Stimulated activated naive B cell treated with anti-CD40 and anti-IgM and Interleukin-4, amounts not matched to agents 10 μg/mL and 1 μg/mL and 100 μg/mL, for 72 hours (primary cell): ENCODE data around the gene ZFPM1.

Source experiments
- ATAC-seq, 2 donors: fragments of 150-1000 bp; cut with Tn5 transposase; replicated peaks; 2 replicates each; pipeline ENCODE4 v1.10.0; 2021; ENCODE audit warnings: moderate library complexity in 1 of 2
- DNase-seq: peaks from one replicate; pipeline ENCODE4 v3.0.0; 2021
- H3K27ac Mint-ChIP-seq: one replicate; pipeline ENCODE4 v1.8.0; 2022; ENCODE audit warnings: mild to moderate bottlenecking, mixed read lengths
- H3K27me3 Mint-ChIP-seq, 2 donors: one replicate each; pipeline ENCODE4 v1.8.0; 2022; ENCODE audit warnings: mixed read lengths in 2 of 2
- H3K36me3 Mint-ChIP-seq, 2 donors: one replicate each; pipeline ENCODE4 v1.8.0; 2022; ENCODE audit warnings: mixed read lengths in 2 of 2, mild to moderate bottlenecking in 1 of 2
- H3K4me1 Mint-ChIP-seq, 2 donors: one replicate each; pipeline ENCODE4 v1.8.0; 2022; ENCODE audit warnings: mixed read lengths in 2 of 2, mild to moderate bottlenecking in 1 of 2
- H3K4me3 Mint-ChIP-seq, 2 donors: one replicate each; pipeline ENCODE4 v1.8.0; 2022; ENCODE audit warnings: mild to moderate bottlenecking in 2 of 2, mixed read lengths in 2 of 2, moderate library complexity in 1 of 2
- H3K9me3 Mint-ChIP-seq, 2 donors: one replicate each; pipeline ENCODE4 v1.8.0; 2022; ENCODE audit warnings: mixed read lengths in 2 of 2, mild to moderate bottlenecking in 1 of 2

ZFPM1 gene

GRCh38 chr16:88521674-88522073 is 68.6 kb downstream of the ZFPM1 start:
- Mint-ChIP-seq H3K4me3 (no peak overlapping the region), H3K27ac (no peak overlapping the region), H3K27me3 (peaks cover 28 to 37% of the 10 kb centered on the region in 2 donors), H3K36me3 (peaks cover 37 to 50% of the 10 kb centered on the region in 2 donors), H3K9me3 (peaks cover 22 to 30% of the 10 kb centered on the region in 2 donors), H3K4me1 (peaks cover 6 to 22% of the 10 kb centered on the region in 2 donors)
- ATAC-seq (no peak), DNase-seq (no peak)

- Mint-ChIP-seq H3K9me3 (peaks cover 18 to 26% of the 10 kb centered on the region in 2 donors), H3K36me3 (peaks cover 31 to 43% of the 10 kb centered on the region in 2 donors), H3K4me1 (peaks cover 6 to 22% of the 10 kb centered on the region in 2 donors), H3K27me3 (peaks cover 28 to 33% of the 10 kb centered on the region in 2 donors), H3K4me3 (no peak overlapping the region), H3K27ac (no peak overlapping the region)
- ATAC-seq (no peak), DNase-seq (no peak)
Observed at GRCh38 chr16:88522276-88522949, 69.3 kb downstream of the ZFPM1 start.

DNA sequence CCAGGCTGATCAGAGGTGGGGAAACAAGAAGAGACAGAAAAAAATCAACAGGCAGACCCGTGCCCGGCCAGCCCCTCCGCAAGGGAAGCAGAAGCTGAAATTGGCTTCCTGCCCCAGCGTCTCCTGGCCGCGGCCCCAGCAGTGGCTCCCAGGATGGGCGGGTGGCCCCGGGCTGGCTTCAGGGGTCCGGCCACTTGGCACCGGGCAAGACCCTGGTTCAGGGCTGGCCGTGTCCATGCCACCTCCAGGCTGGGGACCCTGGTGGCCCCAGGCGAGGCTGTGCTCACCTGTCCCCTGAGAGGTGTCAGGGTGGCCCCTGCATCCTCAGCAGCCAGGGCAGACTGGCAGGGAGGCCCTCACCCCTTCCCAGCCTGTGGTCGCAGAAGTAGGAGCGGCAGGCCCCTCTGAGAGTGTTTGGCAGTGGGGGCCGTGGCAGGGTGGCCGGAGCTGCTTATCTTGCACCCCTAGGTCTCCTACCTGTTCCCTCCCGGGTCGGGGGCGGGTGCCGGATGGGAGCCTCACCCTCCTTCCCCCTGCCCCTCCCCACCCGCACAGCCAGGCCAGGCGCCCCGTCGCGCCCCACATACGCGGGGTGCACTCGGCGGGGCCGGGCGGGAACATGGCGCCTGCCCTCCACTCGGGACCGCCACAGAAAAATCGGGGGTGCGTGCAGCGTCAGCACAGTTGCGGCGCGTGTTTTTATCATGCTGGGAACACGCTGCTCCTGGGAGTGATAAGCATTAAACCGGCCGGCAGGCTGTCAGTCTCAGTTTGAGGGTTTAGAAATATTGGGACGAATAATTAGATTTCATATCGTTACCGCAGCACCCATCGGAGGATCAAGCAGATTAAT is 70.5 kb downstream of the ZFPM1 start:
- no peak overlapping the region for H3K4me3 Mint-ChIP-seq
- peaks cover 28 to 33% of the 10 kb centered on the region in 2 donors for H3K36me3 Mint-ChIP-seq
- H3K9me3 Mint-ChIP-seq: peaks cover 12 to 18% of the 10 kb centered on the region in 2 donors
- peaks cover 25 to 27% of the 10 kb centered on the region in 2 donors for H3K27me3 Mint-ChIP-seq
- H3K27ac Mint-ChIP-seq: no peak overlapping the region
- no peak for DNase-seq
- no peak for ATAC-seq
- H3K4me1 Mint-ChIP-seq: peaks cover 4 to 22% of the 10 kb centered on the region in 2 donors

DNA sequence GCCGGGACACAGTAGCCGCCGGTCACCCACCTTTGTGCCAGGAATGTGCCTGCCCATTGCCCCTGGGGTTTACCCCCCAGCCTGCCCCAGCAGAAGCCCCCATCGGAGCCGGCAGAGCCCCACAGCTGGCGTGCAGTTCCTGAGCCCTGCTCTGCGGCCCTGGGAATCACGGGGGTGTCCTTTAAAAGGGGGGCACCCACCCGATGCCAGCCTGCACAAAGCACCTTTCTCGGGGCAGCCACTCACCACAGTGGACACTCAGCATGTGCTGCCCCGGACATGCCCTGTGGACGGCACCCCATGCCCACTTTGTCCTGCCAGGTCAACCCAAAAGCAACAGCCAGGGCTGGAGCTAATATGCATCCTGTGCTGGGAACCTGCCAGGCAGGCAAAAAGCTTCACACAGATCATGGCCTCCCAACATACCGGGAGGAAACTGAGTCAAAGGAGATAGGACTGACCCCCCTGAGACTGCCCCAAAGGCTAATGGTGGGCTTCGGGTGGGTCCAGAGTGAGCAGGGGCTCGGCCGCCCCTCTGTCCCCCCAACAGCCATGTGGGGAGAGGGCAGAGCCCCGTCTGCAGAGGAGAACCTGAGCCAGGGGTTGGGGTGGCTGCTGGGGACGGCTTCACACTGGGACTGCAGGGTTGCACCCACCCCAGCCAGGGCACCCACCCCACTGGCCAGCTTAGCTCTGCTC is 71.3 kb downstream of the ZFPM1 start:
- Mint-ChIP-seq H3K9me3 (peaks cover 7 to 9% of the 10 kb centered on the region in 2 donors), H3K27me3 (peaks cover 16 to 20% of the 10 kb centered on the region in 2 donors), H3K4me3 (no peak overlapping the region), H3K36me3 (peaks cover 29 to 33% of the 10 kb centered on the region in 2 donors), H3K27ac (peak overlapping the region; percentile 20), H3K4me1 (peaks cover 4 to 22% of the 10 kb centered on the region in 2 donors)
- DNase-seq (no peak), ATAC-seq (no peak)

- Mint-ChIP-seq H3K4me1 (peaks cover 4 to 22% of the 10 kb centered on the region in 2 donors), H3K4me3 (no peak overlapping the region), H3K36me3 (peaks cover 30 to 31% of the 10 kb centered on the region in 2 donors), H3K27me3 (peaks cover 13% of the 10 kb centered on the region in 2 donors), H3K9me3 (peaks cover 2 to 3% of the 10 kb centered on the region in 2 donors), H3K27ac (peak overlapping the region; percentile 20)
- DNase-seq (no peak), ATAC-seq (peak in 1 of 2 donors; percentile 25)
Observed at GRCh38 chr16:88524973-88525662, 72.0 kb downstream of the ZFPM1 start.

GRCh38 chr16:88525663-88525990 is 72.5 kb downstream of the ZFPM1 start:
- H3K36me3 Mint-ChIP-seq: peaks cover 30 to 31% of the 10 kb centered on the region in 2 donors
- H3K27ac Mint-ChIP-seq: no peak overlapping the region
- H3K4me1 Mint-ChIP-seq: peaks cover 4 to 22% of the 10 kb centered on the region in 2 donors
- H3K27me3 Mint-ChIP-seq: peaks cover 10% of the 10 kb centered on the region in 2 donors
- H3K9me3 Mint-ChIP-seq: no peaks in the 10 kb centered on the region
- ATAC-seq: no peak
- DNase-seq: no peak
- H3K4me3 Mint-ChIP-seq: no peak overlapping the region

GRCh38 chr16:88526008-88526905 is 73.2 kb downstream of the ZFPM1 start:
- Mint-ChIP-seq H3K27me3 (peaks cover 7 to 10% of the 10 kb centered on the region in 2 donors), H3K4me1 (peaks cover 4 to 22% of the 10 kb centered on the region in 2 donors), H3K9me3 (no peaks in the 10 kb centered on the region), H3K27ac (no peak overlapping the region), H3K36me3 (peaks cover 28 to 30% of the 10 kb centered on the region in 2 donors), H3K4me3 (no peak overlapping the region)
- no peak for DNase-seq
- no peak for ATAC-seq

DNA sequence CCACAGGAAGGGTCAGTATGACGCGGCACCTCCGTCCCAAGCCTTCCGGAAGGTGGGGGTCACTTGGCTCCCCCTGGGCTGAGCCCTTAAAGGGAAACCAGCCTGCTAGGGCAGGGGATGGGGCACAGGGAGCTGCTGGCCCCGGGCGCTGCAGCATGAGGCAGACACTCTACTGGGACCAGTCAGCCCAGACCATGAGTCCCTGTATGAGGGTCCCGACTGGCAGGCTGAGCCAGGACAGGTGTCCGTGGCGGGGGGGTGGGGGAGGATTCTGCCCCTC is 73.8 kb downstream of the ZFPM1 start:
- Mint-ChIP-seq H3K27ac (no peak overlapping the region), H3K4me3 (no peak overlapping the region), H3K27me3 (peaks cover 4 to 9% of the 10 kb centered on the region in 2 donors), H3K4me1 (peaks cover 5 to 22% of the 10 kb centered on the region in 2 donors), H3K9me3 (no peaks in the 10 kb centered on the region), H3K36me3 (peaks cover 24 to 26% of the 10 kb centered on the region in 2 donors)
- no peak for ATAC-seq
- DNase-seq: no peak

DNA sequence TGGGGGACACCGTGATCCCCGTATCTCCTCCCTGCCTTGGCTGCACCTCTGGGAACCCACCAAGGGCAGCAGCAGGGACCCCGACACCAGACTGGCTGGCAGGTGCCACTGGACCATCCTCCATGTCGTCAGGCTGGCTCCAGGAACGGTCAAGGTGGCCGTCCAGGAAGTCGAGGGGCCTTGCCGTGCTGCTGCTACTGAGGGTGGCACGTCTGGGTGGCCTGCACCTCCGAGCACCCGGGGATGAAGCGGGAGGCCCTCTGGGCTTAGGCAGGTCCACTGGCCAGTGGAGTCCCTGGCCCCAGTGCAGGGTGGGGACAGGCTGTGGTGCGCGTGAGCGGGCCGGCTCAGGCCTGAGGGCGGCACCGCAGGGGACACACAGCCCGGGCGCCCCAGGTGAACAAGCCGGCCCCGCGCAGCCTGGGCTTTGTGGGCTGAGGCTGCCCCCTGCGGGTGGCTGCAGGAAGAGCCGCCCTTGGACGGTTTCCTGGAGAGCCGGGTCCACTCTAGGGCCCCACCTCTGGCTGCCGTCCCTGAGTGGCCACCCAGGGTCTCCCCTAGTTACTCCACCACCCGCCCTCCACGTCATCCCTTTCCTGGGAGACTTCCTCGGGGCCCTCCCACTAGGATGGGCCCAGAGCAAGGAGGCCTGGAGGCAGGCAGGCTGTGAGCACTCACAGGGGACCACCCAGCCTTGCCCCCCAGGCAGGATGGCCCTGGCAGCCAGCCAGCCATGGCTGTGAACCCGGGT is 74.3 kb downstream of the ZFPM1 start:
- Mint-ChIP-seq H3K4me3 (no peak overlapping the region), H3K9me3 (no peaks in the 10 kb centered on the region), H3K27ac (no peak overlapping the region), H3K36me3 (peaks cover 19 to 26% of the 10 kb centered on the region in 2 donors), H3K27me3 (peaks cover 0 to 4% of the 10 kb centered on the region in 2 donors), H3K4me1 (peaks cover 5 to 17% of the 10 kb centered on the region in 2 donors)
- ATAC-seq (peak; percentile 84 to 86), DNase-seq (peak; percentile 40)

- no peak overlapping the region for H3K4me3 Mint-ChIP-seq
- H3K27ac Mint-ChIP-seq: no peak overlapping the region
- H3K4me1 Mint-ChIP-seq: peaks cover 4 to 14% of the 10 kb centered on the region in 2 donors
- no peaks in the 10 kb centered on the region for H3K27me3 Mint-ChIP-seq
- H3K36me3 Mint-ChIP-seq: peaks cover 17 to 24% of the 10 kb centered on the region in 2 donors
- H3K9me3 Mint-ChIP-seq: no peaks in the 10 kb centered on the region
- ATAC-seq (no peak), DNase-seq (no peak)
Observed at GRCh38 chr16:88527937-88528743, 75.1 kb downstream of the ZFPM1 start.

- DNase-seq (no peak), ATAC-seq (no peak)
- H3K36me3 Mint-ChIP-seq: peaks cover 17 to 24% of the 10 kb centered on the region in 2 donors
- H3K9me3 Mint-ChIP-seq: no peaks in the 10 kb centered on the region
- H3K27ac Mint-ChIP-seq: no peak overlapping the region
- no peak overlapping the region for H3K4me3 Mint-ChIP-seq
- no peaks in the 10 kb centered on the region for H3K27me3 Mint-ChIP-seq
- peaks cover 4 to 14% of the 10 kb centered on the region in 2 donors for H3K4me1 Mint-ChIP-seq
Observed at GRCh38 chr16:88528902-88529318, 75.8 kb downstream of the ZFPM1 start.

- H3K27me3 Mint-ChIP-seq: no peaks in the 10 kb centered on the region
- H3K4me1 Mint-ChIP-seq: peaks cover 4 to 14% of the 10 kb centered on the region in 2 donors
- H3K27ac Mint-ChIP-seq: no peak overlapping the region
- H3K9me3 Mint-ChIP-seq: no peaks in the 10 kb centered on the region
- DNase-seq: no peak
- peaks cover 17 to 24% of the 10 kb centered on the region in 2 donors for H3K36me3 Mint-ChIP-seq
- no peak overlapping the region for H3K4me3 Mint-ChIP-seq
- no peak for ATAC-seq
Observed at GRCh38 chr16:88529596-88529995, 76.5 kb downstream of the ZFPM1 start.
